ENCODE measurements around the gene EDNRA. TPM values are rescaled to one million over a fixed set of nuclear protein-coding genes. Genes with fewer than 3 reads are reported as not detected.

The EDNRA gene
- total RNA-seq, 1 experiment from 2014 or later = not detected

DNA sequence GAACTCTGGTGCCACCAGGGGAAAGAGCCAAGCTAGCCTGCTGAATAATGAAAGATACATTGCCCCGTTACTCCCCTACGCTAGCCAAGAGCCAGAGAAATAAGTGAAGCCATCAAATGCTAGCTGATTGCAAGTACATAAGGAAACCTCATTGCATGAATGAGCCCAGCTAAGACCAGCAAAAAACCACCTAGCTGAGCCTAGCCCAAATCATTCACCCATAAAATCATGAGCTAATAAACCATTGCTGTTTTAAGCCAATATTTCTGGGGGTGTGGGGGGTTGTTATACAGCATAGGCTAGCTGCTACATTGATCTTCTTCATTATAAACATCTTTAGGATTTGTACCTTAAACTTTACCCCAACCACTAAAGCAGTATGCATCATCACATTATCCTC, 15.4 kb upstream of the EDNRA start:
- Mint-ChIP-seq H3K4me3 (ENCODE audit: unreplicated experiment) (no peak overlapping the region), H3K27me3 (ENCODE audit: insufficient read depth, unreplicated experiment) (no peaks in the 10 kb centered on the region), H3K27ac (ENCODE audit: low read depth, unreplicated experiment) (no peak overlapping the region), H3K4me1 (ENCODE audit: insufficient read depth, unreplicated experiment) (no peaks in the 10 kb centered on the region), H3K36me3 (ENCODE audit: insufficient read depth, unreplicated experiment) (no peaks in the 10 kb centered on the region), H3K9me3 (ENCODE audit: unreplicated experiment) (peaks cover 17% of the 10 kb centered on the region)
- POLR2A ChIA-PET = no interaction called here
- no peak for DNase-seq (ENCODE audit: unreplicated experiment)
- CTCF ChIA-PET = no interaction called here
- intact Hi-C loops (cut with micrococcal nuclease) = no loop called here
- BruUV-seq (replicated peaks) = no TSS peak
- TF ChIP-seq, protein P1, sequence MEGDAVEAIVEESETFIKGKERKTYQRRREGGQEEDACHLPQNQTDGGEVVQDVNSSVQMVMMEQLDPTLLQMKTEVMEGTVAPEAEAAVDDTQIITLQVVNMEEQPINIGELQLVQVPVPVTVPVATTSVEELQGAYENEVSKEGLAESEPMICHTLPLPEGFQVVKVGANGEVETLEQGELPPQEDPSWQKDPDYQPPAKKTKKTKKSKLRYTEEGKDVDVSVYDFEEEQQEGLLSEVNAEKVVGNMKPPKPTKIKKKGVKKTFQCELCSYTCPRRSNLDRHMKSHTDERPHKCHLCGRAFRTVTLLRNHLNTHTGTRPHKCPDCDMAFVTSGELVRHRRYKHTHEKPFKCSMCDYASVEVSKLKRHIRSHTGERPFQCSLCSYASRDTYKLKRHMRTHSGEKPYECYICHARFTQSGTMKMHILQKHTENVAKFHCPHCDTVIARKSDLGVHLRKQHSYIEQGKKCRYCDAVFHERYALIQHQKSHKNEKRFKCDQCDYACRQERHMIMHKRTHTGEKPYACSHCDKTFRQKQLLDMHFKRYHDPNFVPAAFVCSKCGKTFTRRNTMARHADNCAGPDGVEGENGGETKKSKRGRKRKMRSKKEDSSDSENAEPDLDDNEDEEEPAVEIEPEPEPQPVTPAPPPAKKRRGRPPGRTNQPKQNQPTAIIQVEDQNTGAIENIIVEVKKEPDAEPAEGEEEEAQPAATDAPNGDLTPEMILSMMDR (IDR thresholded peaks at IDR 0.05; ENCODE audit: unreplicated experiment) = no peak

DNA sequence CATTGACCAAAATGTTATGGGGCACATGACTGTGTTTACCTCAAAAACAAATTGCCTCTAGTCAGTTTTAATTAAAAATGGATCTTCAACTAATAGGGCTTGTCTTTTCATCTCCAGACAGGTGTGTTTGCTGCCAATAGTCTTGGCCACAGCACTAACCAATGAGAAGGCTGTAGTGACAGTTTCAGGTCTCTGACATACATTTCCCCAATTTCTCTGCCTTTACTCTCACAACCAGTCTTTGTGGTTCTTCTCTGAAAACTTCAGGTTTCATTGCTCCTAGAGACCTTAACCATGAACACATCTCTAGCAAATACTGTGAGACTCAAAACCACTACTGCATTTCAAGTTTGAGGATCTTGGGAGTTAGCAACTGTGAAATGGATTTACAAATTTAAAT, 3.5 kb upstream of the EDNRA start:
- intact Hi-C loops (cut with micrococcal nuclease) = no loop called here
- Mint-ChIP-seq H3K27ac (ENCODE audit: low read depth, unreplicated experiment) (no peak overlapping the region), H3K9me3 (ENCODE audit: unreplicated experiment) (no peaks in the 10 kb centered on the region), H3K4me1 (ENCODE audit: insufficient read depth, unreplicated experiment) (peaks cover 16% of the 10 kb centered on the region), H3K27me3 (ENCODE audit: insufficient read depth, unreplicated experiment) (no peaks in the 10 kb centered on the region), H3K36me3 (ENCODE audit: insufficient read depth, unreplicated experiment) (no peaks in the 10 kb centered on the region), H3K4me3 (ENCODE audit: unreplicated experiment) (no peak overlapping the region)
- no peak for DNase-seq (ENCODE audit: unreplicated experiment)
- CTCF ChIA-PET = interaction anchor here (0.8 kb wide), 1 partner anchor 41 kb away, joined by 4 read pairs; no protein-coding TSS in a partner anchor
- TF ChIP-seq, protein P1 (IDR thresholded peaks at IDR 0.05; ENCODE audit: unreplicated experiment) = no peak
- POLR2A ChIA-PET = no interaction called here
- no TSS peak for BruUV-seq (replicated peaks)

DNA sequence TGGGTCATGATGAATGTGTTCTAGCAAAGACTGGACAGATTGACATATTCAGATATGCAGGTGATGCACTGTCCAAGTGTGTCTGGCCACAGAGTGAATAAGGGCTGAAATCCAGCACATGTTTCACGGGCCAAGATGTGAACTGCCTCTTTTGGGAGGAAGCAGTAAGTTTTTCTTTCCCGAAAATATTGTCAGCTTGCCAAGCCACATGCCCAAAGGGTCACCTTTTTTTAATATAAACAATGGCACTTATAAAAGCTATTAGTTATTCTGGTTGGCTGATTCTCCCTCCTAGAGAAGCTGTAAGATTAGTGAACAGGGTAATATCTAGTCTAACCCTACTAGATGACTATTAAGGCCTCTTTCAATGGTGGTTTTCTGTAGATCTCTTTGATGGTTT, 1.5 kb upstream of the EDNRA start:
- DNase-seq (ENCODE audit: unreplicated experiment) = peak; percentile 33
- BruUV-seq (replicated peaks) = no TSS peak
- no peaks in the 10 kb centered on the region for H3K9me3 Mint-ChIP-seq (ENCODE audit: unreplicated experiment)
- ChIA-PET POLR2A (interaction anchor here (1.4 kb wide), 1 partner anchor 139 kb away, joined by 3 read pairs; no protein-coding TSS in a partner anchor), CTCF (interaction anchor here (0.5 kb wide), 2 partner anchors 32 to 1055 kb away, joined by 3 read pairs; no protein-coding TSS in a partner anchor)
- intact Hi-C loops (cut with micrococcal nuclease) = no loop called here
- no peaks in the 10 kb centered on the region for H3K36me3 Mint-ChIP-seq (ENCODE audit: insufficient read depth, unreplicated experiment)
- H3K27me3 Mint-ChIP-seq (ENCODE audit: insufficient read depth, unreplicated experiment) = no peaks in the 10 kb centered on the region
- no peak overlapping the region for H3K4me3 Mint-ChIP-seq (ENCODE audit: unreplicated experiment)
- TF ChIP-seq, protein P1 (IDR thresholded peaks at IDR 0.05; ENCODE audit: unreplicated experiment) = no peak
- no peak overlapping the region for H3K27ac Mint-ChIP-seq (ENCODE audit: low read depth, unreplicated experiment)
- H3K4me1 Mint-ChIP-seq (ENCODE audit: insufficient read depth, unreplicated experiment) = peaks cover 16% of the 10 kb centered on the region

DNA sequence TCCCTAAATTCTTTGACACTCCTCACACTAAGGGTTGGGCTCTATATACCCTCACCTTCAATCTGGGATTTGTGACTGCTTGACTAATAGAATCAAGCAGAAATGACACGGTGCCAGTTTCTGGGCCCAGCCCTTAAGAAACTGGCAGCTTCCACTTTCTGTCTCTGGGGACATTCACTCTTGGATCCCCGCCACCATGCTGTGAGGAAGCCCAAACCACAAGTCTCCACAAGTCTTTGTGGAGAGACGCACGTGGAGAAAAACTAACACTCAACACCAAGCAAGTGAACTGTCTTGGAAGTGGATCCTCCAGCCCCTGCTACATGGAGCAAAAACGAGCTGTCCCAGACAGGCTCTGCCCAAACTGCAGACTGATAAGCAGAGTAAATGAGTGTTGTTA, 1.1 kb upstream of the EDNRA start:
- Mint-ChIP-seq H3K4me3 (ENCODE audit: unreplicated experiment) (no peak overlapping the region), H3K27ac (ENCODE audit: low read depth, unreplicated experiment) (no peak overlapping the region), H3K9me3 (ENCODE audit: unreplicated experiment) (peaks cover under 1% of the 10 kb centered on the region), H3K36me3 (ENCODE audit: insufficient read depth, unreplicated experiment) (peaks cover under 1% of the 10 kb centered on the region), H3K4me1 (ENCODE audit: insufficient read depth, unreplicated experiment) (peaks cover 16% of the 10 kb centered on the region), H3K27me3 (ENCODE audit: insufficient read depth, unreplicated experiment) (no peaks in the 10 kb centered on the region)
- BruUV-seq (replicated peaks) = no TSS peak
- DNase-seq (ENCODE audit: unreplicated experiment) = peak; percentile 91
- ChIA-PET CTCF (interaction anchor here (0.5 kb wide), 2 partner anchors 32 to 1055 kb away, joined by 3 read pairs; no protein-coding TSS in a partner anchor), POLR2A (interaction anchor here (1.4 kb wide), 1 partner anchor 138 kb away, joined by 3 read pairs; no protein-coding TSS in a partner anchor)
- TF ChIP-seq, protein P1 (IDR thresholded peaks at IDR 0.05; ENCODE audit: unreplicated experiment) = no peak
- intact Hi-C loops (cut with micrococcal nuclease) = no loop called here

Measured in MCF 10A (cell line).